ENCODE data around the gene KIAA0040. TPM values are rescaled to one million over a fixed set of nuclear protein-coding genes. Genes with fewer than 3 reads are reported as not detected.
"Not testable (repeated sequence)": the region's sequence is repeated elsewhere in the genome, so short reads cannot be mapped to it uniquely, and the experiment has no call there.

The KIAA0040 gene
- total and polyA plus RNA-seq, 4 donors, result 1.7 to 2.9 (median 2.2) TPM

GRCh38 chr1:175120511-175120910 is 72.1 kb downstream of the KIAA0040 start:
- Histone ChIP-seq H3K27ac (ENCODE audit: low read depth, low read length) (no peak overlapping the region), H3K4me3 (ENCODE audit: low read depth, low read length) (no peak overlapping the region), H3K4me1 (ENCODE audit: control insufficient read depth, insufficient read depth, low read length) (no peaks in the 10 kb centered on the region), H3K9me3 (ENCODE audit: control insufficient read depth, insufficient read depth, low read length) (no peaks in the 10 kb centered on the region), H3K36me3 (ENCODE audit: control insufficient read depth, insufficient read depth, low read length) (no peaks in the 10 kb centered on the region), H3K27me3 (ENCODE audit: control insufficient read depth, insufficient read depth, low read length) (no peaks in the 10 kb centered on the region)
- no peak for DNase-seq (ENCODE audit: low read depth in 4 of 6, low spot score in 6 of 6)
- 40% methylated on average over 1 of the region's 1 CpG for WGBS (ENCODE audit: insufficient coverage)

GRCh38 chr1:175118375-175119367 is 73.9 kb downstream of the KIAA0040 start:
- Histone ChIP-seq H3K27me3 (ENCODE audit: control insufficient read depth, insufficient read depth, low read length) (no peaks in the 10 kb centered on the region), H3K4me3 (ENCODE audit: low read depth, low read length) (no peak overlapping the region), H3K36me3 (ENCODE audit: control insufficient read depth, insufficient read depth, low read length) (no peaks in the 10 kb centered on the region), H3K27ac (ENCODE audit: low read depth, low read length) (no peak overlapping the region), H3K4me1 (ENCODE audit: control insufficient read depth, insufficient read depth, low read length) (no peaks in the 10 kb centered on the region), H3K9me3 (ENCODE audit: control insufficient read depth, insufficient read depth, low read length) (no peaks in the 10 kb centered on the region)
- no peak for DNase-seq (ENCODE audit: low read depth in 4 of 6, low spot score in 6 of 6)
- 94% methylated on average over 12 of the region's 13 CpGs for WGBS (ENCODE audit: insufficient coverage)

- no peak for DNase-seq (ENCODE audit: low read depth in 4 of 6, low spot score in 6 of 6)
- Histone ChIP-seq H3K4me1 (ENCODE audit: control insufficient read depth, insufficient read depth, low read length) (no peaks in the 10 kb centered on the region), H3K27ac (ENCODE audit: low read depth, low read length) (no peak overlapping the region), H3K9me3 (ENCODE audit: control insufficient read depth, insufficient read depth, low read length) (no peaks in the 10 kb centered on the region), H3K4me3 (ENCODE audit: low read depth, low read length) (no peak overlapping the region), H3K27me3 (ENCODE audit: control insufficient read depth, insufficient read depth, low read length) (no peaks in the 10 kb centered on the region), H3K36me3 (ENCODE audit: control insufficient read depth, insufficient read depth, low read length) (no peaks in the 10 kb centered on the region)
- WGBS (ENCODE audit: insufficient coverage), result 72% methylated on average over 11 of the region's 11 CpGs
Observed at GRCh38 chr1:175116903-175117302, 75.7 kb downstream of the KIAA0040 start.

GRCh38 chr1:175116210-175116798 is 76.3 kb downstream of the KIAA0040 start:
- no peaks in the 10 kb centered on the region for H3K27me3 ChIP-seq (ENCODE audit: control insufficient read depth, insufficient read depth, low read length)
- 88% methylated on average over 1 of the region's 1 CpG for WGBS (ENCODE audit: insufficient coverage)
- no peaks in the 10 kb centered on the region for H3K9me3 ChIP-seq (ENCODE audit: control insufficient read depth, insufficient read depth, low read length)
- H3K27ac ChIP-seq (ENCODE audit: low read depth, low read length), result no peak overlapping the region
- no peaks in the 10 kb centered on the region for H3K4me1 ChIP-seq (ENCODE audit: control insufficient read depth, insufficient read depth, low read length)
- no peaks in the 10 kb centered on the region for H3K36me3 ChIP-seq (ENCODE audit: control insufficient read depth, insufficient read depth, low read length)
- DNase-seq (ENCODE audit: low read depth in 4 of 6, low spot score in 6 of 6), result no peak
- H3K4me3 ChIP-seq (ENCODE audit: low read depth, low read length), result no peak overlapping the region

- WGBS (ENCODE audit: insufficient coverage), result 60% methylated on average over 2 of the region's 2 CpGs
Observed at GRCh38 chr1:175114996-175115395, 77.6 kb downstream of the KIAA0040 start.

GRCh38 chr1:175108331-175108820 is 84.2 kb downstream of the KIAA0040 start:
- WGBS (ENCODE audit: insufficient coverage), result 95% methylated on average over 11 of the region's 25 CpGs

More at GRCh38 chr1:175114996-175115395, 77.6 kb downstream of the KIAA0040 start:
- Histone ChIP-seq H3K27ac (ENCODE audit: low read depth, low read length) (no peak overlapping the region), H3K27me3 (ENCODE audit: control insufficient read depth, insufficient read depth, low read length) (no peaks in the 10 kb centered on the region), H3K4me1 (ENCODE audit: control insufficient read depth, insufficient read depth, low read length) (no peaks in the 10 kb centered on the region), H3K4me3 (ENCODE audit: low read depth, low read length) (no peak overlapping the region), H3K9me3 (ENCODE audit: control insufficient read depth, insufficient read depth, low read length) (no peaks in the 10 kb centered on the region), H3K36me3 (ENCODE audit: control insufficient read depth, insufficient read depth, low read length) (no peaks in the 10 kb centered on the region)
- DNase-seq (ENCODE audit: low read depth in 4 of 6, low spot score in 6 of 6), result no peak

More at GRCh38 chr1:175108331-175108820, 84.2 kb downstream of the KIAA0040 start:
- not testable (repeated sequence) for DNase-seq (ENCODE audit: low read depth in 4 of 6, low spot score in 6 of 6); H3K4me3 ChIP-seq (ENCODE audit: low read depth, low read length); H3K36me3 ChIP-seq (ENCODE audit: control insufficient read depth, insufficient read depth, low read length); H3K9me3 ChIP-seq (ENCODE audit: control insufficient read depth, insufficient read depth, low read length); H3K27ac ChIP-seq (ENCODE audit: low read depth, low read length); H3K4me1 ChIP-seq (ENCODE audit: control insufficient read depth, insufficient read depth, low read length); H3K27me3 ChIP-seq (ENCODE audit: control insufficient read depth, insufficient read depth, low read length)

Other genes with a start within 250 kb of the KIAA0040 start
- 100 to 1,000 TPM in 1 of 2 donors, 10 to 100 TPM in 1; 98.4 to 205 TPM for gene CACYBP, start 192.8 kb downstream of the KIAA0040 start, total RNA-seq
- 100 to 1,000 TPM; 143 to 155 TPM for gene CACYBP, start 192.8 kb downstream of the KIAA0040 start, polyA plus RNA-seq (ENCODE audit: insufficient read length in 2 of 2)
- 10 to 100 TPM; 45.3 to 58.6 TPM for gene MRPS14, start 169.4 kb downstream of the KIAA0040 start, total RNA-seq
- gene MRPS14, start 169.4 kb downstream of the KIAA0040 start, polyA plus RNA-seq (ENCODE audit: insufficient read length in 2 of 2), result 10 to 100 TPM; 42.6 to 51.0 TPM
- gene TNN, start 124.9 kb downstream of the KIAA0040 start, total RNA-seq, result 10 to 100 TPM; 13.9 to 16.4 TPM
- 1 to 10 TPM; 1.6 to 2.8 TPM for gene TNN, start 124.9 kb downstream of the KIAA0040 start, polyA plus RNA-seq (ENCODE audit: insufficient read length in 2 of 2)